GM12864 (cell line): Measurements from ENCODE around the gene CCDC157.

ENCODE experiments used
- DNase-seq: peaks from one replicate; pipeline ENCODE4 v3.0.0-alpha.2; 2011; ENCODE audit warnings: low read depth
- H3K4me3 ChIP-seq: 2 replicates; pipeline ENCODE4 v1.5.1; 2011; ENCODE audit warnings: mild to moderate bottlenecking, low read depth, low read length, control low read depth
- TF ChIP-seq, protein P1 (sequence below): IDR thresholded peaks from 2 replicates; pipeline ENCODE4 v1.5.1; 2011; ENCODE audit warnings: low read depth, mild to moderate bottlenecking, moderate library complexity, low read length, control low read depth, inconsistent platforms; ENCODE audit errors: missing control alignments

CCDC157 gene

DNA sequence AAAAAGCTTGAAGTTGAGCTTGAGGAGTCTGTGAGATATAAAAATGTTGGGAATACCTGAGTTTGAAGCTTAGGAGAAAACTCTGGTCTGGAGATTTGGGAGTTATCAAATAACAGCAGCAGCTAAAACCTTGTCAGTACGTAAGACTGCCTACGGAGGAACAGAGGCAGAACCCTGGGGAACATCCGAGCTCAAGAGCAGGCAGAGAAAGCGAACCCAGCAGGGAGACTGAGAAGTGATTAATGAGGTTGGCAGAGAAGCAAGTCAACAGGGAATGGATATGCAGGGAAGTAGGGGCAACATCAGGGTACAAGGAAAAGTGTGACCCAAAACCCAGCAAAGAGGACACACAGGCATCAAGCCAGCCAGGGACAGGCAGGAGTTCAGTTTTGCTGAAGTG lies 56.2 kb downstream of the CCDC157 start:
- no peak for DNase-seq
- TF ChIP-seq, protein P1, sequence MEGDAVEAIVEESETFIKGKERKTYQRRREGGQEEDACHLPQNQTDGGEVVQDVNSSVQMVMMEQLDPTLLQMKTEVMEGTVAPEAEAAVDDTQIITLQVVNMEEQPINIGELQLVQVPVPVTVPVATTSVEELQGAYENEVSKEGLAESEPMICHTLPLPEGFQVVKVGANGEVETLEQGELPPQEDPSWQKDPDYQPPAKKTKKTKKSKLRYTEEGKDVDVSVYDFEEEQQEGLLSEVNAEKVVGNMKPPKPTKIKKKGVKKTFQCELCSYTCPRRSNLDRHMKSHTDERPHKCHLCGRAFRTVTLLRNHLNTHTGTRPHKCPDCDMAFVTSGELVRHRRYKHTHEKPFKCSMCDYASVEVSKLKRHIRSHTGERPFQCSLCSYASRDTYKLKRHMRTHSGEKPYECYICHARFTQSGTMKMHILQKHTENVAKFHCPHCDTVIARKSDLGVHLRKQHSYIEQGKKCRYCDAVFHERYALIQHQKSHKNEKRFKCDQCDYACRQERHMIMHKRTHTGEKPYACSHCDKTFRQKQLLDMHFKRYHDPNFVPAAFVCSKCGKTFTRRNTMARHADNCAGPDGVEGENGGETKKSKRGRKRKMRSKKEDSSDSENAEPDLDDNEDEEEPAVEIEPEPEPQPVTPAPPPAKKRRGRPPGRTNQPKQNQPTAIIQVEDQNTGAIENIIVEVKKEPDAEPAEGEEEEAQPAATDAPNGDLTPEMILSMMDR, result no peak
- no peak overlapping the region for H3K4me3 ChIP-seq

DNA sequence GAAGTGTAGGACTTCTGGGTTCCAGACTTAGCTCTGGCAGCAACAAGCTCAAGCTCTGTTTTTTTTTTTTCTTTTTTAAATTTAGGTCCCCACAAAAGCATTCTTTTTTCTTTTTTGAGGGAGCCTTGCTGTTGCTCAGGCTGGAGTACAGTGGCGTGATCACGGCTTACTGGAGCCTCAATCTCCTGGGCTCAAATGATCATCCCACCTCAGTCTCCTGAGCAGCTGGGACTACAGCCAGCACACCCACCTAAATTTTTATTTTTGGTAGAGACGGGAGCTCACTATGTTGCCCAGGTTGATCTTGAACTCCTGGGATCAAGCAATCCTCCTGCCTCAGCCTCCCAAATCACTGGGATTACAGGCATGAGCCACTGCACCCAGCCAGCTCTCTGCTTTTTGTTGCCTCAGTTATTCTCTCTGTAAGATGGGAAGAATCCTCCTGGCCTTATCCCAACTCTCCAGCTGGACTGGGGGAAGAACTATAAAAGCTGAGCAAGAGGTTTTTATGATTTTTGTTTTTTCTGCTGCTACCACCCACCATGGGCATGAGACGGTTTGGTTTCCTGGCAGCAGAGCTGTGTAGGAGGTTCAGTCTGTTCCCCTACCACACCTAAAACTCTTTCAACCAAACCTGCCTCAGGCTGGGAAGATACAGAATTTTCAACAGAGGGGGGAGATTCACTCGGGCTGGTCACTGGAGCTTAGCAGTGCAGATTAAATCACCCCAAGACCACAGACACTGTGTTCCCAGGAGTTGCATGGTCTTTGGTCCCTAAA lies 57.1 kb downstream of the CCDC157 start:
- no peak overlapping the region for H3K4me3 ChIP-seq
- TF ChIP-seq, protein P1, result no peak

DNA sequence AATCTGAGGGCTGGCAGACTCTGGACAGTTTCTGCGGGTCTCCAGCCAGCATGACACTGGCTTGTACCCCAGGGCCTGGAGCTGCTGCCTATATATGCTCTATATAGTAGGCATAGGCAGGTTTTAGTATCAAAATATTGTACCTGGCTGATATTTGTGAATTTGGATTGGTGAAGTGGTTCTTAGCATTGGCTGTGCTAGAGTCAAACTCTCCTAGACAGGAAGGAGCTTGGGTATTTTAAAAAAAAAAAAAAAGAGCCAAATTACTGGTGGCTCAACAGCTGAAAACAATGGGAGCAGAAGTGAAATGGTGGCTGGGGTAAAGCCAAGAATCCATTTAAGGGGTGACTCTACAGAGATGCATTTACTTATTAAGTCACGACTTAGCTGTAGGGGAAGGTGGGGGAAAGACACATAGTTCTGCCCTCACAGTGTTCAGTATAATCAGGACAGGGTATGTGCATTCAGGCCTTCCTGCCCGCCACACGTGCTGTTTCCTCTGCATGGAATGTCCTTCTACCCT lies 57.8 kb downstream of the CCDC157 start:
- no peak for DNase-seq
- no peak overlapping the region for H3K4me3 ChIP-seq
- TF ChIP-seq, protein P1, result no peak

More for the DNA sequence above, 57.1 kb downstream of the CCDC157 start:
- no peak for DNase-seq

- TF ChIP-seq, protein P1, result no peak
- no peak overlapping the region for H3K4me3 ChIP-seq
Measured at GRCh38 chr22:30416403-30416802, 59.6 kb downstream of the CCDC157 start.

DNA sequence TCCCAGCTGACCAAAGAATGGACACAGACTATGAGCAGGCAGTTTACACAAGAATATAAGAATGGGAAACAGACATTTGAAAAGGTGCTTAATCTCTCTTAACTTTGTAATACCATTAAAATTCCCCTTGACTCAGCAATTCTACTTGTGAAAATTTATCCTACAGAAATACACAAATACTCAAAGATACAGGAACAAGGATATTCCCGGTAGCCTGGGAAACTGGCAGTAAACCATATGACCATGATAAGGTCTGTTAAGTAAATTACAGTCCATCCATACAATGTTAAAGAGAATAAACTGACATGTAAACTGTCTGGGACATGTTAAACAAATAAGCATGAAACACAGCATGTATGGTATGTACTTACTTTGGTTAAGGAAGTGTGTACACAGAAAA lies 60.0 kb downstream of the CCDC157 start:
- no peak for DNase-seq
- H3K4me3 ChIP-seq, result no peak overlapping the region
- TF ChIP-seq, protein P1, result no peak

More at GRCh38 chr22:30416403-30416802, 59.6 kb downstream of the CCDC157 start:
- no peak for DNase-seq

- no peak overlapping the region for H3K4me3 ChIP-seq
- TF ChIP-seq, protein P1, result no peak
- no peak for DNase-seq
Measured at GRCh38 chr22:30420347-30421125, 63.7 kb downstream of the CCDC157 start.
